WTC11 (cell line): ENCODE data around the gene SRPK1. TPM values are rescaled to one million over a fixed set of nuclear protein-coding genes. Genes with fewer than 3 reads are reported as not detected.
"Not testable (repeated sequence)": the region's sequence is repeated elsewhere in the genome, so short reads cannot be mapped to it uniquely, and the experiment has no call there.

Source experiments
- ATAC-seq: fragments of 200-7000 bp; cut with Tn5 transposase; 2 replicates; pipeline ENCODE4 v1.10.0; 2021; ENCODE audit warnings: mild to moderate bottlenecking, moderate library complexity
- CTCF ChIA-PET: fragments of 300-600 bp; sonication (Branson Sonifier 250); formaldehyde crosslinking; loops from one replicate; lab custom pipeline; 2021; ENCODE audit warnings: antibody characterized with exemption; lab: Charles Lee
- POLR2A ChIA-PET: fragments of 350-600 bp; sonication (Branson Sonifier 250); formaldehyde crosslinking; loops from one replicate; lab custom pipeline; 2021; ENCODE audit warnings: antibody characterized with exemption; lab: Charles Lee
- DNase-seq: peaks from one replicate; pipeline ENCODE4 v3.0.0; 2021; ENCODE audit warnings: low spot score
- H3K27ac Mint-ChIP-seq: 2 replicates; pipeline ENCODE4 v1.8.0; 2021; ENCODE audit warnings: mixed read lengths
- H3K27me3 Mint-ChIP-seq: 2 replicates; pipeline ENCODE4 v1.8.0; 2021; ENCODE audit warnings: low read depth, mild to moderate bottlenecking, moderate library complexity, mixed read lengths
- H3K36me3 Mint-ChIP-seq: 2 replicates; pipeline ENCODE4 v1.8.0; 2021; ENCODE audit warnings: mixed read lengths
- H3K4me1 Mint-ChIP-seq: 2 replicates; pipeline ENCODE4 v1.8.0; 2022; ENCODE audit warnings: mixed read lengths
- H3K4me3 Mint-ChIP-seq: 2 replicates; pipeline ENCODE4 v1.8.0; 2021; ENCODE audit warnings: mild to moderate bottlenecking, moderate library complexity, mixed read lengths
- H3K9me3 Mint-ChIP-seq: 2 replicates; pipeline ENCODE4 v1.8.0; 2021; ENCODE audit warnings: mixed read lengths
- AFF4 ChIP-seq: sonication (generic); formaldehyde crosslinking; IDR thresholded peaks from 2 replicates; pipeline ENCODE4 v1.8.1; 2023; ENCODE audit warnings: mild to moderate bottlenecking, missing genetic modification reagents, borderline replicate concordance
- ATF2 ChIP-seq: sonication (generic); formaldehyde crosslinking; IDR thresholded peaks from 2 replicates; pipeline ENCODE4 v1.8.1; 2022; ENCODE audit warnings: low read depth, missing genetic modification reagents, borderline replicate concordance
- ATF6 ChIP-seq: sonication (generic); formaldehyde crosslinking; IDR thresholded peaks from 2 replicates; pipeline ENCODE4 v1.8.1; 2023; ENCODE audit warnings: mild to moderate bottlenecking, missing genetic modification reagents
- CBFB ChIP-seq: sonication (generic); formaldehyde crosslinking; IDR thresholded peaks from 2 replicates; pipeline ENCODE4 v1.8.1; 2022; ENCODE audit warnings: mild to moderate bottlenecking, low read depth, missing genetic modification reagents
- E2F4 ChIP-seq: sonication (generic); formaldehyde crosslinking; IDR thresholded peaks from 2 replicates; pipeline ENCODE4 v1.8.1; 2022; ENCODE audit warnings: low read depth, mild to moderate bottlenecking, moderate library complexity, missing genetic modification reagents, borderline replicate concordance
- EMX1 ChIP-seq: fragments of 250-450 bp; sonication (Bioruptor Pico); IDR thresholded peaks from 2 replicates; pipeline ENCODE4 v1.8.0; 2021; ENCODE audit warnings: mild to moderate bottlenecking
- IRF1 ChIP-seq: sonication (generic); formaldehyde crosslinking; IDR thresholded peaks from 2 replicates; pipeline ENCODE4 v1.8.0; 2023; ENCODE audit warnings: missing genetic modification reagents
- NFE2L1 ChIP-seq: sonication (generic); formaldehyde crosslinking; IDR thresholded peaks from 2 replicates; pipeline ENCODE4 v1.8.1; 2023; ENCODE audit warnings: missing genetic modification reagents
- NR3C1 ChIP-seq: sonication (generic); formaldehyde crosslinking; conservative IDR thresholded peaks from 2 replicates; pipeline ENCODE4 v1.8.1; 2023; ENCODE audit warnings: low read depth, mild to moderate bottlenecking, missing genetic modification reagents
- OVOL2 ChIP-seq: fragments of 250-450 bp; sonication (Bioruptor Pico); IDR thresholded peaks from 2 replicates; pipeline ENCODE4 v1.9.0; 2021; ENCODE audit warnings: mild to moderate bottlenecking, borderline replicate concordance
- RELA ChIP-seq: sonication (generic); formaldehyde crosslinking; IDR thresholded peaks from 2 replicates; pipeline ENCODE4 v1.8.1; 2022; ENCODE audit warnings: missing genetic modification reagents, mild to moderate bottlenecking, borderline replicate concordance
- ZSCAN18 ChIP-seq: fragments of 250-450 bp; sonication (Bioruptor Pico); IDR thresholded peaks from 2 replicates; pipeline ENCODE4 v2.1.2; 2022; ENCODE audit warnings: mild to moderate bottlenecking, moderate library complexity
- total RNA-seq: library from RNA; stranded (reverse); gene quantifications from 3 replicates; pipeline ENCODE4 v1.2.3, GENCODE V29; 2021

SRPK1 gene
- total RNA-seq, 1 experiment from 2014 or later, result 100.0 TPM

- H3K4me1 Mint-ChIP-seq, result peaks cover 5% of the 10 kb centered on the region
- H3K27me3 Mint-ChIP-seq, result no peaks in the 10 kb centered on the region
- 0 out of 2 replicates have a peak, but pooled peaks cover 3% of the 10 kb centered on the region for H3K36me3 Mint-ChIP-seq
- TF ChIP-seq E2F4 (CRISPR knock-in tag) (no peak), NFE2L1 (no peak), EMX1 (CRISPR knock-in tag) (no peak), CBFB (no peak), OVOL2 (no peak), ATF2 (CRISPR knock-in tag) (no peak), AFF4 (CRISPR knock-in tag) (no peak), IRF1 (CRISPR knock-in tag) (no peak), ATF6 (no peak), RELA (CRISPR knock-in tag) (no peak), ZSCAN18 (CRISPR knock-in tag) (no peak), NR3C1 (no peak)
- DNase-seq (no peak), ATAC-seq (no peak)
- POLR2A ChIA-PET, result no interaction called here
- no peak overlapping the region for H3K4me3 Mint-ChIP-seq
- no peak overlapping the region for H3K27ac Mint-ChIP-seq
- CTCF ChIA-PET, result no interaction called here
- peaks cover 38% of the 10 kb centered on the region for H3K9me3 Mint-ChIP-seq
These were observed 21.5 kb upstream of the SRPK1 start for GRCh38 chr6:35942355-35942754.

GRCh38 chr6:35941170-35941569 lies 20.3 kb upstream of the SRPK1 start:
- H3K4me3 Mint-ChIP-seq, H3K36me3 Mint-ChIP-seq, ATAC-seq, H3K27me3 Mint-ChIP-seq, H3K27ac Mint-ChIP-seq, CTCF ChIA-PET, DNase-seq, H3K4me1 Mint-ChIP-seq, POLR2A ChIA-PET: not testable (repeated sequence)
- peaks cover 49% of the 10 kb centered on the region for H3K9me3 Mint-ChIP-seq

- POLR2A ChIA-PET, H3K27ac Mint-ChIP-seq, H3K27me3 Mint-ChIP-seq, H3K4me1 Mint-ChIP-seq, ATAC-seq, H3K4me3 Mint-ChIP-seq, DNase-seq, H3K36me3 Mint-ChIP-seq: not testable (repeated sequence)
- CTCF ChIA-PET, result interaction anchor here (1.2 kb wide), 1 partner anchor 88 kb away, joined by 7 read pairs; the partner anchor contains the start of gene MAPK14
- H3K9me3 Mint-ChIP-seq, result peaks cover 49% of the 10 kb centered on the region
These were observed 19.1 kb upstream of the SRPK1 start for GRCh38 chr6:35940014-35940413.

- CTCF ChIA-PET, result interaction anchor here (0.6 to 1.4 kb wide), 10 partner anchors 9 to 417 kb away, joined by 3 to 7 read pairs (median 4); partner anchors contain the start of gene MAPK14
- not testable (repeated sequence) for H3K36me3 Mint-ChIP-seq
These were observed 18.4 kb upstream of the SRPK1 start for GRCh38 chr6:35939259-35939658.

More at GRCh38 chr6:35939259-35939658, 18.4 kb upstream of the SRPK1 start:
- ATAC-seq, DNase-seq, H3K4me3 Mint-ChIP-seq, H3K27ac Mint-ChIP-seq, H3K4me1 Mint-ChIP-seq, POLR2A ChIA-PET, H3K27me3 Mint-ChIP-seq: not testable (repeated sequence)
- H3K9me3 Mint-ChIP-seq, result peaks cover 49% of the 10 kb centered on the region
